ENCODE results near the gene CEP41. TPM values are rescaled to one million over a fixed set of nuclear protein-coding genes. Genes with fewer than 3 reads are reported as not detected.

The CEP41 gene
- total and polyA plus RNA-seq, 2 experiments from 2014 or later = 17.4 to 25.0 TPM

DNA sequence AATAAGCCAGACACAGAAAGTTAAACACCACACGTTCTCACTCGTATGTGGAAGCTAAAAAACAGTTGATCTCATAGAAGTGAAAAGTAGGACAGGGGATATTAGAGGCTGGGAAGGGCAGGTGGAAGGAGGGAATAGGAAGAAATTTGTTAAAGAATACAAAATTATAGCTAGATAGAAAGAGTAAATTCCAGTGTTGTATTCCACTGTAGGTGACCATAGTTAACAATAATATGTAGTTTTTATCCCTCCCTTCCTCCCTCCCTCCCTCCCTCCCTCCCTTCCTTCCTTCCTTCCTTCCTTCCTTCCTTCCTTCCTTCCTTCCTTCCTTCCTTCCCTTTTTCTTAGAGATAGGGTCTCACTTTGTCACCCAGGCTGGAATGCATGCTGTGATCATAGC lies 31.2 kb upstream of the CEP41 start:
- no peak for DNase-seq (ENCODE audit: low spot score)
- H3K9me2 ChIP-seq (ENCODE audit: insufficient read depth) = no peaks in the 10 kb centered on the region
- H3K27ac Mint-ChIP-seq = no peak overlapping the region
- H3K4me1 Mint-ChIP-seq = peaks cover 20% of the 10 kb centered on the region
- H3K79me2 ChIP-seq (replicated peaks; ENCODE audit: insufficient read depth) = no peaks in the 10 kb centered on the region
- H3F3A ChIP-seq (replicated peaks; ENCODE audit: low read depth) = no peaks in the 10 kb centered on the region
- no peaks in the 10 kb centered on the region for H3K27me3 ChIP-seq (ENCODE audit: insufficient read depth)
- no peaks in the 10 kb centered on the region for H4K20me1 ChIP-seq (replicated peaks; ENCODE audit: insufficient read depth)
- H3K27ac ChIP-seq (ENCODE audit: low read depth) = no peak overlapping the region
- H3K27me3 Mint-ChIP-seq (ENCODE audit: insufficient read depth, low read depth, poor library complexity) = peaks cover 3% of the 10 kb centered on the region
- ATAC-seq = no peak
- no peaks in the 10 kb centered on the region for H3K36me3 Mint-ChIP-seq (ENCODE audit: low read depth)
- H3K4me3 Mint-ChIP-seq = no peak overlapping the region
- H3K4me1 ChIP-seq (ENCODE audit: insufficient read depth) = peaks cover 9% of the 10 kb centered on the region; the same call in 1 of the 2 replicates
- no peaks in the 10 kb centered on the region for H3K36me3 ChIP-seq (ENCODE audit: insufficient read depth)
- H2AFZ ChIP-seq = no peak overlapping the region
- H3K9me3 Mint-ChIP-seq = no peaks in the 10 kb centered on the region
- no peak overlapping the region for H3K4me3 ChIP-seq
- no peak overlapping the region for H3K4me2 ChIP-seq
- TF ChIP-seq, protein P1, sequence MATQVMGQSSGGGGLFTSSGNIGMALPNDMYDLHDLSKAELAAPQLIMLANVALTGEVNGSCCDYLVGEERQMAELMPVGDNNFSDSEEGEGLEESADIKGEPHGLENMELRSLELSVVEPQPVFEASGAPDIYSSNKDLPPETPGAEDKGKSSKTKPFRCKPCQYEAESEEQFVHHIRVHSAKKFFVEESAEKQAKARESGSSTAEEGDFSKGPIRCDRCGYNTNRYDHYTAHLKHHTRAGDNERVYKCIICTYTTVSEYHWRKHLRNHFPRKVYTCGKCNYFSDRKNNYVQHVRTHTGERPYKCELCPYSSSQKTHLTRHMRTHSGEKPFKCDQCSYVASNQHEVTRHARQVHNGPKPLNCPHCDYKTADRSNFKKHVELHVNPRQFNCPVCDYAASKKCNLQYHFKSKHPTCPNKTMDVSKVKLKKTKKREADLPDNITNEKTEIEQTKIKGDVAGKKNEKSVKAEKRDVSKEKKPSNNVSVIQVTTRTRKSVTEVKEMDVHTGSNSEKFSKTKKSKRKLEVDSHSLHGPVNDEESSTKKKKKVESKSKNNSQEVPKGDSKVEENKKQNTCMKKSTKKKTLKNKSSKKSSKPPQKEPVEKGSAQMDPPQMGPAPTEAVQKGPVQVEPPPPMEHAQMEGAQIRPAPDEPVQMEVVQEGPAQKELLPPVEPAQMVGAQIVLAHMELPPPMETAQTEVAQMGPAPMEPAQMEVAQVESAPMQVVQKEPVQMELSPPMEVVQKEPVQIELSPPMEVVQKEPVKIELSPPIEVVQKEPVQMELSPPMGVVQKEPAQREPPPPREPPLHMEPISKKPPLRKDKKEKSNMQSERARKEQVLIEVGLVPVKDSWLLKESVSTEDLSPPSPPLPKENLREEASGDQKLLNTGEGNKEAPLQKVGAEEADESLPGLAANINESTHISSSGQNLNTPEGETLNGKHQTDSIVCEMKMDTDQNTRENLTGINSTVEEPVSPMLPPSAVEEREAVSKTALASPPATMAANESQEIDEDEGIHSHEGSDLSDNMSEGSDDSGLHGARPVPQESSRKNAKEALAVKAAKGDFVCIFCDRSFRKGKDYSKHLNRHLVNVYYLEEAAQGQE (IDR thresholded peaks at IDR 0.05; ENCODE audit: unreplicated experiment) = no peak
- TF ChIP-seq, protein P2, sequence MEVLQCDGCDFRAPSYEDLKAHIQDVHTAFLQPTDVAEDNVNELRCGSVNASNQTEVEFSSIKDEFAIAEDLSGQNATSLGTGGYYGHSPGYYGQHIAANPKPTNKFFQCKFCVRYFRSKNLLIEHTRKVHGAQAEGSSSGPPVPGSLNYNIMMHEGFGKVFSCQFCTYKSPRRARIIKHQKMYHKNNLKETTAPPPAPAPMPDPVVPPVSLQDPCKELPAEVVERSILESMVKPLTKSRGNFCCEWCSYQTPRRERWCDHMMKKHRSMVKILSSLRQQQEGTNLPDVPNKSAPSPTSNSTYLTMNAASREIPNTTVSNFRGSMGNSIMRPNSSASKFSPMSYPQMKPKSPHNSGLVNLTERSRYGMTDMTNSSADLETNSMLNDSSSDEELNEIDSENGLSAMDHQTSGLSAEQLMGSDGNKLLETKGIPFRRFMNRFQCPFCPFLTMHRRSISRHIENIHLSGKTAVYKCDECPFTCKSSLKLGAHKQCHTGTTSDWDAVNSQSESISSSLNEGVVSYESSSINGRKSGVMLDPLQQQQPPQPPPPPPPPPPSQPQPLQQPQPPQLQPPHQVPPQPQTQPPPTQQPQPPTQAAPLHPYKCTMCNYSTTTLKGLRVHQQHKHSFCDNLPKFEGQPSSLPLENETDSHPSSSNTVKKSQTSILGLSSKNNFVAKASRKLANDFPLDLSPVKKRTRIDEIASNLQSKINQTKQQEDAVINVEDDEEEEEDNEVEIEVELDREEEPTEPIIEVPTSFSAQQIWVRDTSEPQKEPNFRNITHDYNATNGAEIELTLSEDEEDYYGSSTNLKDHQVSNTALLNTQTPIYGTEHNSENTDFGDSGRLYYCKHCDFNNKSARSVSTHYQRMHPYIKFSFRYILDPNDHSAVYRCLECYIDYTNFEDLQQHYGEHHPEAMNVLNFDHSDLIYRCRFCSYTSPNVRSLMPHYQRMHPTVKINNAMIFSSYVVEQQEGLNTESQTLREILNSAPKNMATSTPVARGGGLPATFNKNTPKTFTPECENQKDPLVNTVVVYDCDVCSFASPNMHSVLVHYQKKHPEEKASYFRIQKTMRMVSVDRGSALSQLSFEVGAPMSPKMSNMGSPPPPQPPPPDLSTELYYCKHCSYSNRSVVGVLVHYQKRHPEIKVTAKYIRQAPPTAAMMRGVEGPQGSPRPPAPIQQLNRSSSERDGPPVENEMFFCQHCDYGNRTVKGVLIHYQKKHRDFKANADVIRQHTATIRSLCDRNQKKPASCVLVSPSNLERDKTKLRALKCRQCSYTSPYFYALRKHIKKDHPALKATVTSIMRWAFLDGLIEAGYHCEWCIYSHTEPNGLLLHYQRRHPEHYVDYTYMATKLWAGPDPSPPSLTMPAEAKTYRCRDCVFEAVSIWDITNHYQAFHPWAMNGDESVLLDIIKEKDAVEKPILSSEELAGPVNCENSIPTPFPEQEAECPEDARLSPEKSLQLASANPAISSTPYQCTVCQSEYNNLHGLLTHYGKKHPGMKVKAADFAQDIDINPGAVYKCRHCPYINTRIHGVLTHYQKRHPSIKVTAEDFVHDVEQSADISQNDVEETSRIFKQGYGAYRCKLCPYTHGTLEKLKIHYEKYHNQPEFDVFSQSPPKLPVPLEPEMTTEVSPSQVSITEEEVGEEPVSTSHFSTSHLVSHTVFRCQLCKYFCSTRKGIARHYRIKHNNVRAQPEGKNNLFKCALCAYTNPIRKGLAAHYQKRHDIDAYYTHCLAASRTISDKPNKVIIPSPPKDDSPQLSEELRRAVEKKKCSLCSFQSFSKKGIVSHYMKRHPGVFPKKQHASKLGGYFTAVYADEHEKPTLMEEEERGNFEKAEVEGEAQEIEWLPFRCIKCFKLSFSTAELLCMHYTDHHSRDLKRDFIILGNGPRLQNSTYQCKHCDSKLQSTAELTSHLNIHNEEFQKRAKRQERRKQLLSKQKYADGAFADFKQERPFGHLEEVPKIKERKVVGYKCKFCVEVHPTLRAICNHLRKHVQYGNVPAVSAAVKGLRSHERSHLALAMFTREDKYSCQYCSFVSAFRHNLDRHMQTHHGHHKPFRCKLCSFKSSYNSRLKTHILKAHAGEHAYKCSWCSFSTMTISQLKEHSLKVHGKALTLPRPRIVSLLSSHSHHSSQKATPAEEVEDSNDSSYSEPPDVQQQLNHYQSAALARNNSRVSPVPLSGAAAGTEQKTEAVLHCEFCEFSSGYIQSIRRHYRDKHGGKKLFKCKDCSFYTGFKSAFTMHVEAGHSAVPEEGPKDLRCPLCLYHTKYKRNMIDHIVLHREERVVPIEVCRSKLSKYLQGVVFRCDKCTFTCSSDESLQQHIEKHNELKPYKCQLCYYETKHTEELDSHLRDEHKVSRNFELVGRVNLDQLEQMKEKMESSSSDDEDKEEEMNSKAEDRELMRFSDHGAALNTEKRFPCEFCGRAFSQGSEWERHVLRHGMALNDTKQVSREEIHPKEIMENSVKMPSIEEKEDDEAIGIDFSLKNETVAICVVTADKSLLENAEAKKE (CRISPR knock-in tag; IDR thresholded peaks at IDR 0.05) = no peak
- TF ChIP-seq NANOG (IDR thresholded peaks at IDR 0.05; ENCODE audit: borderline replicate concordance) = no peak
- no peak for TF ChIP-seq JUNB (IDR thresholded peaks at IDR 0.05; ENCODE audit: unreplicated experiment)
- no peak for TF ChIP-seq ZNF331 (CRISPR knock-in tag; IDR thresholded peaks at IDR 0.05; ENCODE audit: low read depth)
- no peak for TF ChIP-seq ZNF114 (CRISPR knock-in tag; IDR thresholded peaks at IDR 0.05)

All from GM23338 (cell line).